HepG2 (cell line): ENCODE results near the gene BCAS4. TPM values are rescaled to one million over a fixed set of nuclear protein-coding genes. Genes with fewer than 3 reads are reported as not detected.

Experiments used
- BCLAF1 ChIP-seq: fragments of 450-650 bp; IDR thresholded peaks from 2 replicates; pipeline ENCODE4 v1.6.1; 2017; ENCODE audit warnings: mild to moderate bottlenecking
- BRF2 ChIP-seq: sonication (generic); formaldehyde crosslinking; IDR thresholded peaks from 2 replicates; pipeline ENCODE4 v1.8.1; 2022; ENCODE audit warnings: mild to moderate bottlenecking, missing genetic modification reagents
- CAMTA2 ChIP-seq: sonication (generic); formaldehyde crosslinking; IDR thresholded peaks from 2 replicates; pipeline ENCODE4 v1.4.0; 2020; ENCODE audit warnings: mild to moderate bottlenecking, missing genetic modification reagents, borderline replicate concordance
- IKZF4 ChIP-seq: sonication (generic); formaldehyde crosslinking; IDR thresholded peaks from 2 replicates; pipeline ENCODE4 v1.5.1; 2020; ENCODE audit warnings: borderline replicate concordance, mild to moderate bottlenecking, low read depth, missing genetic modification reagents; ENCODE audit errors: not compliant biosample characterization
- KDM5B ChIP-seq: sonication (generic); formaldehyde crosslinking; IDR thresholded peaks from 2 replicates; pipeline ENCODE4 v1.4.0; 2020; ENCODE audit warnings: missing genetic modification reagents, mild to moderate bottlenecking, borderline replicate concordance
- MIXL1 ChIP-seq: IDR thresholded peaks from 2 replicates; pipeline ENCODE4 v1.6.1; 2016
- MLX ChIP-seq: IDR thresholded peaks from 2 replicates; pipeline ENCODE4 v1.6.1; 2016
- NKX3-1 ChIP-seq: sonication (generic); formaldehyde crosslinking; IDR thresholded peaks from 2 replicates; pipeline ENCODE4 v1.5.0; 2020; ENCODE audit warnings: missing genetic modification reagents
- RXRA ChIP-seq: sonication (generic); formaldehyde crosslinking; IDR thresholded peaks from 2 replicates; pipeline ENCODE4 v1.5.1; 2020; ENCODE audit warnings: missing genetic modification reagents
- SIN3B ChIP-seq: fragments of 150-350 bp; IDR thresholded peaks from 2 replicates; pipeline ENCODE4 v1.6.1; 2014; ENCODE audit warnings: low read length
- TEAD3 ChIP-seq: optimal IDR thresholded peaks from 2 replicates; pipeline ENCODE3; 2016; ENCODE audit warnings: borderline replicate concordance
- ZGPAT ChIP-seq: IDR thresholded peaks from 2 replicates; pipeline ENCODE4 v1.6.1; 2016; ENCODE audit warnings: mild to moderate bottlenecking
- ZNF101 ChIP-seq: sonication (generic); formaldehyde crosslinking; IDR thresholded peaks from 2 replicates; pipeline ENCODE4 v1.4.0; 2020; ENCODE audit warnings: mild to moderate bottlenecking, low read depth, missing genetic modification reagents, borderline replicate concordance
- ZNF670 ChIP-seq: sonication (generic); formaldehyde crosslinking; IDR thresholded peaks from 2 replicates; pipeline ENCODE4 v1.8.0; 2022; ENCODE audit warnings: mild to moderate bottlenecking, missing genetic modification reagents, borderline replicate concordance
- ZNF781 ChIP-seq: sonication (generic); formaldehyde crosslinking; IDR thresholded peaks from 2 replicates; pipeline ENCODE4 v1.5.1; 2020; ENCODE audit warnings: borderline replicate concordance, mild to moderate bottlenecking, missing genetic modification reagents; ENCODE audit errors: not compliant biosample characterization
- polyA plus RNA-seq, 8 experiments: library from polyadenylated mRNA; depleted of rRNA in 3 of 8; stranded (reverse) in 7 of 8; unstranded in 1 of 8; fragments of >200 nt; fragmentation: Illumina TruSeq in 4 of 8; extraction: Trizol in 4 of 8; gene quantifications; 2 replicates each; pipeline versions ENCODE4 v1.2.1 to v1.2.3, GENCODE V29; 2011 to 2016; ENCODE audit warnings: low read depth in 4 of 8, missing spikeins in 1 of 8, mixed read lengths in 1 of 8; ENCODE audit not compliant: insufficient read depth in 1 of 8
- total RNA-seq, 5 experiments: library from RNA; depleted of rRNA; stranded (reverse); fragments of >200 nt; fragmentation: Illumina TruSeq; extraction: Trizol; gene quantifications; 2 replicates each; pipeline ENCODE4 v1.2.3, GENCODE V29; 2016; ENCODE audit warnings: low read depth in 1 of 5
- TF ChIP-seq, protein P1 (sequence below): IDR thresholded peaks from 2 replicates; pipeline ENCODE4 v1.4.0; 2020; ENCODE audit warnings: mild to moderate bottlenecking, missing genetic modification reagents
- TF ChIP-seq, protein P2 (sequence below): sonication (generic); formaldehyde crosslinking; IDR thresholded peaks from 2 replicates; pipeline ENCODE4 v1.8.1; 2023; ENCODE audit warnings: missing genetic modification reagents, inconsistent platforms, borderline replicate concordance

BCAS4 gene
- total and polyA plus RNA-seq, 2 of the 13 experiments (the other 11 are each of a cell fraction or from before 2014, with no cell fraction given) = 7.2 to 8.0 TPM

GRCh38 chr20:50746138-50746940 is 48.5 kb upstream of the BCAS4 start (continued):
- peak; percentile 73; the same call in 1 of the 2 replicates for TF ChIP-seq ZGPAT (CRISPR knock-in tag)
- TF ChIP-seq, protein P1, sequence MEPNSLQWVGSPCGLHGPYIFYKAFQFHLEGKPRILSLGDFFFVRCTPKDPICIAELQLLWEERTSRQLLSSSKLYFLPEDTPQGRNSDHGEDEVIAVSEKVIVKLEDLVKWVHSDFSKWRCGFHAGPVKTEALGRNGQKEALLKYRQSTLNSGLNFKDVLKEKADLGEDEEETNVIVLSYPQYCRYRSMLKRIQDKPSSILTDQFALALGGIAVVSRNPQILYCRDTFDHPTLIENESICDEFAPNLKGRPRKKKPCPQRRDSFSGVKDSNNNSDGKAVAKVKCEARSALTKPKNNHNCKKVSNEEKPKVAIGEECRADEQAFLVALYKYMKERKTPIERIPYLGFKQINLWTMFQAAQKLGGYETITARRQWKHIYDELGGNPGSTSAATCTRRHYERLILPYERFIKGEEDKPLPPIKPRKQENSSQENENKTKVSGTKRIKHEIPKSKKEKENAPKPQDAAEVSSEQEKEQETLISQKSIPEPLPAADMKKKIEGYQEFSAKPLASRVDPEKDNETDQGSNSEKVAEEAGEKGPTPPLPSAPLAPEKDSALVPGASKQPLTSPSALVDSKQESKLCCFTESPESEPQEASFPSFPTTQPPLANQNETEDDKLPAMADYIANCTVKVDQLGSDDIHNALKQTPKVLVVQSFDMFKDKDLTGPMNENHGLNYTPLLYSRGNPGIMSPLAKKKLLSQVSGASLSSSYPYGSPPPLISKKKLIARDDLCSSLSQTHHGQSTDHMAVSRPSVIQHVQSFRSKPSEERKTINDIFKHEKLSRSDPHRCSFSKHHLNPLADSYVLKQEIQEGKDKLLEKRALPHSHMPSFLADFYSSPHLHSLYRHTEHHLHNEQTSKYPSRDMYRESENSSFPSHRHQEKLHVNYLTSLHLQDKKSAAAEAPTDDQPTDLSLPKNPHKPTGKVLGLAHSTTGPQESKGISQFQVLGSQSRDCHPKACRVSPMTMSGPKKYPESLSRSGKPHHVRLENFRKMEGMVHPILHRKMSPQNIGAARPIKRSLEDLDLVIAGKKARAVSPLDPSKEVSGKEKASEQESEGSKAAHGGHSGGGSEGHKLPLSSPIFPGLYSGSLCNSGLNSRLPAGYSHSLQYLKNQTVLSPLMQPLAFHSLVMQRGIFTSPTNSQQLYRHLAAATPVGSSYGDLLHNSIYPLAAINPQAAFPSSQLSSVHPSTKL (CRISPR knock-in tag) = peak; percentile 98
- TF ChIP-seq TEAD3 = peak; percentile 95
- no peak for TF ChIP-seq IKZF4
- TF ChIP-seq KDM5B = no peak
- TF ChIP-seq ZNF781 (CRISPR knock-in tag) = no peak
- TF ChIP-seq NKX3-1 (CRISPR knock-in tag) = peak; percentile 52; the same call in 1 of the 2 replicates
- TF ChIP-seq BRF2 (CRISPR knock-in tag) = no peak
- TF ChIP-seq MLX = peak; percentile 53; the same call in 1 of the 2 replicates
- peak; percentile 65; the same call in 1 of the 2 replicates for TF ChIP-seq ZNF670 (CRISPR knock-in tag)
- TF ChIP-seq BCLAF1 = no peak
- no peak for TF ChIP-seq SIN3B
- no peak for TF ChIP-seq ZNF101
- no peak for TF ChIP-seq CAMTA2 (CRISPR knock-in tag)
- TF ChIP-seq RXRA = no peak; the same call in 1 of the 2 replicates
- TF ChIP-seq, protein P2, sequence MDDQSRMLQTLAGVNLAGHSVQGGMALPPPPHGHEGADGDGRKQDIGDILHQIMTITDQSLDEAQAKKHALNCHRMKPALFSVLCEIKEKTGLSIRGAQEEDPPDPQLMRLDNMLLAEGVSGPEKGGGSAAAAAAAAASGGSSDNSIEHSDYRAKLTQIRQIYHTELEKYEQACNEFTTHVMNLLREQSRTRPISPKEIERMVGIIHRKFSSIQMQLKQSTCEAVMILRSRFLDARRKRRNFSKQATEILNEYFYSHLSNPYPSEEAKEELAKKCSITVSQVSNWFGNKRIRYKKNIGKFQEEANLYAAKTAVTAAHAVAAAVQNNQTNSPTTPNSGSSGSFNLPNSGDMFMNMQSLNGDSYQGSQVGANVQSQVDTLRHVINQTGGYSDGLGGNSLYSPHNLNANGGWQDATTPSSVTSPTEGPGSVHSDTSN (CRISPR knock-in tag) = no peak
- TF ChIP-seq MIXL1 (CRISPR knock-in tag) = peak; percentile 95
